ENCODE measurements around the gene LEFTY2.
"Not testable (repeated sequence)": the region's sequence is repeated elsewhere in the genome, so short reads cannot be mapped to it uniquely, and the experiment has no call there.

LEFTY2 gene

DNA sequence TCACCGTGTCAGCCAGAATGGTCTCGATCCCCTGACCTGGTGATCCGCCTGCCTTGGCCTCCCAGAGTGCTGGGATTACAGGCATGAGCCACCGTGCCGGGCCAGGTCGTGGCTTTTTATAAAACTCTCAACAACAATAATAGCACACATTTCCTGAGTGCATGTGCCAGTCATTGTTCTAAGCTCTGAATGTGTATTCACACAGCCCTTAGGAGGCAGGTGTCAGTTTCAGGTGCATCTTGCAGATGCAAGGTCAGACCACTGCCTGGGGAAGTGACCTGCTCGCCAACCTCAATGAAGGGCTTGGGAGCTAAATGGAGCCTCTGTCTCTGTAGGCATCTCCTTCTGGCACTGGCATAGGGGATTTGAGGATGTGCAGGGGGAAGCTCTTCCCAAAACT is 1.6 kb upstream of the LEFTY2 start:
- DNase-seq, result no peak
- no peak overlapping the region for H3K4me3 Mint-ChIP-seq

DNA sequence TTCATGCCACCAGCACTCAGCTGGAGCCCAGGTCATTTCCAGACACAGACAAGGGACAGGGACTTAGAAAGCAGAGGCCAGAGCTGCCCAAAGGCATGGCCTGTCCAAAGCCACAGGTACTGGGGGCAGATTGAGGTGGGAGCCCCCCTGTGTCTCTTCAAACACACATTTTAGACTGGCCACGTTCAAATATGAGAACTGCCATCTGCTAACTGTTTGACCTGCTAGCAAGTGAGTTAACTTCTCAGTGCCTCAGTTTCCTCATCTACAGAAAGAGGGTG is 862 bp upstream of the LEFTY2 start:
- DNase-seq, result no peak
- Mint-ChIP-seq H3K9me3 (no peaks in the 10 kb centered on the region), H3K4me1 (peaks cover 7% of the 10 kb centered on the region), H3K4me3 (no peak overlapping the region), H3K36me3 (ENCODE audit: low read depth) (no peaks in the 10 kb centered on the region), H3K27me3 (no peaks in the 10 kb centered on the region), H3K27ac (no peak overlapping the region)
- no peak for ATAC-seq

More for the DNA sequence above, 1.6 kb upstream of the LEFTY2 start:
- no peaks in the 10 kb centered on the region for H3K9me3 Mint-ChIP-seq
- no peak overlapping the region for H3K27ac Mint-ChIP-seq
- peaks cover 7% of the 10 kb centered on the region for H3K4me1 Mint-ChIP-seq
- H3K27me3 Mint-ChIP-seq, result peaks cover 2% of the 10 kb centered on the region
- no peak for ATAC-seq
- H3K36me3 Mint-ChIP-seq (ENCODE audit: low read depth), result no peaks in the 10 kb centered on the region

DNA sequence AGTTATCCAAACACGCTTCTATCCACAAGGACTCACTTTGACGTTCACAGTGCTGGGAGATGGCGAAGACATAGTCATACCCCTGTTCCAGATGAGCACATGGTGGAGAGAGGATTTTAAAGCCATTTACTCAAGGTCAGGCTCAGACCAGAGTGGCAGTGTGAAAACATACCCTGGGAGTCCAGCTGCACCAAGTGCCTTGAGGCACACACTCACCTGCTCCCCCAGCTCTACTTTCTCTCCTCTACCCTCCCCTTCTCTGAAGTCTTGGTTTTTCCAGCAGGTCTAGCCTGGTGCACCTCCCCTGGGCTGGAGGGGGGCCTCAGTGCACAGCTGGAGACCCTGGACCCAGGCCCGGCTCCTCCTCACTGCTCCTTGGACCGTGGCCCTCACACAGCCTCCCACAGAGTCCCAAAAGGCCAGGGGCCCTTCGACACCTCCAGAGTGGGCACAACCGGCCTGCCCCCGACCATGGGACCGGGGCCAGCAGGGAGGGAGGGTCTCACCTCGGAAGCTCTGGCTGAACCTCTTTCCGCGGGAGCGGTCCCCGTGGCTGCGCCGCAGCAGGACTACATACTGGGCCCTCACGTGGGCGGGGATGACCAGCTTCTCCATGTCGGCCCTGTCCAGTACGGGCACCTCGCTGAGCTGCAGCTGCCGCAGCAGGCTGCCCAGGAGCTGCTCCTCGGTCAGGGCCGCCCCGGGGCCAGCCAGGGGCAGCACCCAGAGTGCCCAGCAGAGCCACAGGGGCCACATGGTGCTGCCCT is 452 bp downstream of the LEFTY2 start:
- no peak for DNase-seq
- Mint-ChIP-seq H3K27ac (no peak overlapping the region), H3K4me3 (no peak overlapping the region), H3K9me3 (no peaks in the 10 kb centered on the region), H3K4me1 (peaks cover 7% of the 10 kb centered on the region), H3K27me3 (no peaks in the 10 kb centered on the region), H3K36me3 (ENCODE audit: low read depth) (no peaks in the 10 kb centered on the region)
- ATAC-seq, result no peak

DNA sequence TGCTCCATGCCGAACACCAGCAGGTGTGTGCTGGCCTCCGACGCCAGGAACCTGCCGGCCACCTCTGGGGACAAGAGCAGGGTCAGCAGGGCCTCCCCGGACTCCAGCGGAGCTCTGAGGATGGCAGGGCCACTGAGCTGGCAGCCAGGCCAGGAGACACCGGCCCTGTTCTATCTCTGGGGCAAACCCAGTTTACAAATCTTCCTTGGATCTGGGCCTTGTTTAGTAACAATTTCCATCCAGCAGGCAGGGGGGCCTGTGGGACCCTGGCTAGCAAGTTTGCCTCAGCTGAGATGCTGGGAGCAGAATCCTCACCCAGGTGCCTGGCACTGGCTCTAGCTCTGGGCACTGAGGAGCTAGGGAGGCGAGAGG is 1.1 kb downstream of the LEFTY2 start:
- DNase-seq; H3K4me3 Mint-ChIP-seq; H3K4me1 Mint-ChIP-seq; ATAC-seq; H3K27ac Mint-ChIP-seq; H3K36me3 Mint-ChIP-seq (ENCODE audit: low read depth); H3K9me3 Mint-ChIP-seq; H3K27me3 Mint-ChIP-seq: not testable (repeated sequence)

DNA sequence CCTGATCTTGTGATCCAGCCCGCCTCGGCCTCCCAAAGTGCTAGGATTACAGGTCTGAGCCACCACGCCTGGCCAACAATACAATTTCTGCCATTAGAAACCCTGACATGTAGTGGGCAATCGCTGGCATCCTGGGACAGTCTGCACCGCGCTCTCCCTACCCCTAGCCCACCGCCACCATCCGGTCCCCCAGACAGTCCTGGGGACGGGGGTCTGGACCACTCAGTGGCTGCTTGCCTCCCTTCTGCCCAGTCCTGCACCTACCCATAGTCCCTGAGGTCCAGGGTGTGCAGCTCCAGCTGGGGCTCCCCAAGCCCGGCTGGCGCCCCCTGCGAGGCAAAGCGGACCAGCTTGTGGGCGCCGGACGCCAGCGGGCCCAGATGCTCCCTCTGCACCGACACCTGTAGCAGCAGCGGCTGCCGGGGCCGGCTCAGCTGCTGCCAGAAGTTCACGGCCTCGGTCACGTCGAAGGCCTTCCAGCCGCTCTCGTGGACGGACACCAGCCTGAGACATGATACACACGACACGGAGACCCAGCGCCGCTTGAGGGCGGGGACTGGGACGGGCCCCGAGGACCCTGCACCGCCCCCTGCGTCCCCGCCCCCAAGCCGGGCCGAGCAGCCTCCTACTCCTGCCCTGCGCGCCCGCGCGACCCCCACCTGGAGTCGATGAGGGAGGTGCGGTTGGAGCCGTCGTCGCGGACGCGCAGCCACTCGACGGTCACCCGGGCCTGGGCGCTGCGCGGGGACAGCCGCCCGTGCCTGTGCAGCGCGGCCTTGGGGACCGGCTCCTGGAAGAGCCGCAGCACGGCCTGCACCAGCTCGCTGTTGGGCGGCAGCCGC is 1.7 kb downstream of the LEFTY2 start:
- DNase-seq; H3K4me1 Mint-ChIP-seq; H3K27me3 Mint-ChIP-seq; H3K27ac Mint-ChIP-seq; H3K4me3 Mint-ChIP-seq; H3K36me3 Mint-ChIP-seq (ENCODE audit: low read depth); H3K9me3 Mint-ChIP-seq: not testable (repeated sequence)
- ATAC-seq, result peak; percentile 53

DNA sequence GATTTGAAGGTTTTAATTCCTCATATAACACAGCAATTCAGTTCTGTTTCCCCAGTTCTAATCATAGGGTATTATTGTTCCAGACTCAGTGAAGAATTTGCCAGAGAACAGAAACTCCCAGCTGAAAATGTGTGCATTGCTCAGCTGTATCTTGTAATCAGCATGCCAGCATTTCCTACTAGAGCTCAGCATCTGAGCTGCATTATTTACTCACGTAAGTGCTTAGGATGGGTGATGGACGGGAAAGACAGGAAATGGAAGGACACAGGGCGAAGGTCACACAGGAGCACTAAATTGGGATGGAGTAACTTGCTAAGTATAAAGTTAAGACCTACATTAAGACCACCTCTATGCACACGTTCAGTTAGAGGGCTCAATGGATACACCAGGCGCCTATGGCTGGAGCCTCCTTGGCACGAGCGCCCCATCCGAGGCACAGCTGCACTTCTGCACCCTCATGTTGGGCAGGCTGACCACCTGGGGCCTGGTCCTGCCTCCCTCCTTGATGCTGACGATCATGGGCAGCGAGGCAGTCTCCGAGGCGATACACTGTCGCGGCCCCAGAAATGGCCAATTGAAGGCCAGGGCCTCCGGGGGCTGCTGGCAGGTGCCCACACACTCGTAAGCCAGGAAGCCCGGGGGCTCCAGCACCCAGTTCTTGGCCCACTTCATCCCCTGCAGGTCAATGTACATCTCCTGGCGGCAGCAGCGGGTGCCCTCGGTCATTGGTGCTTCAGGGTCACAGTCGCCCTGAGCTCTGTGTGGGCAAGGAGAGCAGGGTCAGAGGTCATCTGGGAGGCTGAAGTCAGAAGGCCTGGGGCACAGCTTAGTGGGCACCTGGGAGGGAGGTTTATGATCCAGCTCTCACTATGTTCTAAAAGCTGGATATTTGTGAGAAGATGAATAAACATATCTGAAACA is 3.7 kb downstream of the LEFTY2 start:
- Mint-ChIP-seq H3K9me3 (no peaks in the 10 kb centered on the region), H3K4me1 (no peaks in the 10 kb centered on the region), H3K27me3 (no peaks in the 10 kb centered on the region), H3K36me3 (ENCODE audit: low read depth) (no peaks in the 10 kb centered on the region), H3K4me3 (no peak overlapping the region), H3K27ac (no peak overlapping the region)
- DNase-seq (no peak), ATAC-seq (no peak)

DNA sequence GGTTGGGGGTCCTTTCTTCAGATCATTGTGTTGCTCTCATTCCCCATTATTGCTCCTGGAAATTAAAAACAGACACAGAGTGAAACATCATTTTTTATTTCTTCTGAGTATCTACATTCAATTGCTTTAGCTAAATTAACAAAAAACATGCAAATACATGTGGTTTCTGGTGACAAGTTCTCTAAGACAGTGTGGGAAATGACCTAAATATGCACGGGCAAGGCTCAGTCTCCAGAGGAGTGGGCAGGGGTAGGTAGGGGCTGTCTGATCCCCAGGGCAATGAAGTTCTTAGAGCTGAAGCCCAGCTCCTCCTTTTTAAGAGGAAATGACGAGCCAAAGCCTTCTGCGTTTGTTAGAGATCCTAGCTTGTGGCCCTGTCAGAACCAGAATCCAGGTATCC is 4.5 kb downstream of the LEFTY2 start:
- Mint-ChIP-seq H3K27ac (no peak overlapping the region), H3K4me1 (no peaks in the 10 kb centered on the region), H3K4me3 (no peak overlapping the region), H3K9me3 (no peaks in the 10 kb centered on the region), H3K36me3 (ENCODE audit: low read depth) (no peaks in the 10 kb centered on the region), H3K27me3 (no peaks in the 10 kb centered on the region)
- ATAC-seq, result no peak
- DNase-seq, result no peak

DNA sequence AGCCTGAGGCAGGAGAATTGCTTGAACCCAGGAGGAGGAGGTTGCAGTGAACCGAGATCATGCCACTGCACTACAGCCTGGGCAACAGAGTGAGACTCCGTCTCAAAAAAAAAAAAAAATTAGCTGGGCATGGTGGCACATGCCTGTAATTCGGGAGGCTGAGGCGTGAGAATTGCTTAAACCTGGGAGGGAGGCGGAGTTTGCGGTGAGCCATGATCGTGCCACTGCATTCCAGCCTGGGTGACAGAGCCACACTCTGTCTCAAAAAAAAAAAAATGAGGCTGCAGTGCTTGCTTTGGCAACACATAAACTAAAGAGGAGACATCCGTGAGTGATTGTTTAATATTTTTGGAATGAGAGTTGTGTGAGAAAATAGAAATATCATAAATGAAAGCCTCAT is 4.9 kb downstream of the LEFTY2 start:
- H3K36me3 Mint-ChIP-seq (ENCODE audit: low read depth); DNase-seq; H3K27ac Mint-ChIP-seq; H3K4me3 Mint-ChIP-seq; H3K4me1 Mint-ChIP-seq; H3K9me3 Mint-ChIP-seq; ATAC-seq; H3K27me3 Mint-ChIP-seq: not testable (repeated sequence)

DNA sequence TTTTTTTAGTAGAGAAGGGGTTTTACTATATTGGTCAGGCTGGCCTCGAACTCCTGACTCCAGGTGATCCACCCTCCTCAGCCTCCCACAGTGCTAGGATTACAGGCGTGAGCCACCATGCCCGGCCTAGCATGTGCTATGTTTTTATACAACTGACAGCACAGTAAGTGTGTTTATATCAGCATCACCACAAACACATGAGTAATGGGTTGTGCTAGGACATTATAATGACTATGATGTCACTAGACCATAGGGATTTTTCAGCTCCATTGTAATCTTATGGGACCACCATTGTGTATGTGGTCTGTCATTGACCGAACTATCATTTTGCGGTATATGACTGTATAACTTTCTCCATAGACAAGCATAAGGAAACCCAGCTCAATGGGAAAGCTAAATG is 6.3 kb downstream of the LEFTY2 start:
- Mint-ChIP-seq H3K4me1 (no peaks in the 10 kb centered on the region), H3K4me3 (no peak overlapping the region), H3K36me3 (ENCODE audit: low read depth) (no peaks in the 10 kb centered on the region), H3K9me3 (no peaks in the 10 kb centered on the region), H3K27ac (no peak overlapping the region), H3K27me3 (no peaks in the 10 kb centered on the region)
- DNase-seq, result no peak
- no peak for ATAC-seq

DNA sequence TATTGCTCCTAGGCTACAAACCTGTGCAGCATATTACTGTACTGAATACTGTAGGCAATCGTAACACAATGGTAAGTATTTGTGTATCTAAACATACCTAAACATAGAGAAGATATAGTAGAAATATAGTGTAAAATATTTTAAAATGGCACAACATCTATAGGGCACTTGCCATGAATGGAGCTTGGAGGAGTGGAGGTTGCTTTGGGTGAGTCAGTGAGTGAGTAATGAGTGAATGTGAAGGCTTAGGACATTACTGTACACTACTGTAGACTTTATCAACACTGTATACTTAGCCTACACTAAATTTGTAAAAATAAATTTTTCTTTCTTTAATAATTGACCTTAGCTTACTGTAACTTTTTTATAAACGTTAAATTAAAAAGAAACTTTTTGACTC is 7.9 kb downstream of the LEFTY2 start:
- Mint-ChIP-seq H3K36me3 (ENCODE audit: low read depth) (no peaks in the 10 kb centered on the region), H3K4me1 (peaks cover 13% of the 10 kb centered on the region), H3K27ac (no peak overlapping the region), H3K9me3 (no peaks in the 10 kb centered on the region), H3K27me3 (no peaks in the 10 kb centered on the region), H3K4me3 (no peak overlapping the region)
- no peak for ATAC-seq
- DNase-seq, result no peak

DNA sequence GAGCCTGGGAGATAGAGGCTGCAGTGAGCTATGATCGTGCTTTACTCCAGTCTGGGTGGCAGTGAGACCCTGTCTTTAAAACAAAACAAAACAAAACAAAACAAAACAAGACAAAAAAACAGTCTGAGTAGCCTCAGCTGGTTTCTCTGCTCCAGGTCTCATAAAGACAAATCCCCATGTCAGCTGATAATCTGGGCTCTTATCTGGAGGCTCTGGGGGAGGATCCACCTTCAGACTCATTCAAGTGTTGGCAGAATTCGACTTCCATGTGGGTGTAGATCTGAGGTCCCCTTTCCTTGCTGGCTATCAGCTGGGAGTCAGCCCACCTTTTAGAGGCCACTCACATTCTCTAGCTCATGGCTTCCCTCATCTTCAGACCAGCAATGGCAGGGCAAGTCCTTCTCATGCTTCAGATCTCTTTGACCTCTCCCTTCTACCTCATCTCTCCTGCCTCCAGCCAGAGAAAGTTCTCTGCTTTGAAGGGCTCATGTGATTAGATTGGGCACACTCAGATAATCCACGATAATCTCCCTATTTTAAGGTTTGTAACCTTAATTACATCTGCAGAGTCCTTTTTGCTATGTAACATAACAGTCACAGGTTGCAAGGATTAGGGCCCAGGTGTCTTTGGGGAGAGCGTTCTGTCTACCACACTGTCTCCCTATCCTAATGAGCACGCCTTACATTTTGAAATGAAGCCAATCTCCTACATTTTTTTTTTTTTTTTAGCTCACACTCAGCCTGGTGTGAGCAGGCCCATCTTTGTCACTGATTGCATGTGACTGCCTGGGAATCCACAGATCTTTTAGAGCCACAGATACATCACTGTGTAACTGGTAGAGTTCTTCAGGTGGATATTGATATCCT is 9.5 kb downstream of the LEFTY2 start:
- no peaks in the 10 kb centered on the region for H3K9me3 Mint-ChIP-seq
- ATAC-seq (no peak), DNase-seq (no peak)
- H3K4me1 Mint-ChIP-seq, result peaks cover 19% of the 10 kb centered on the region
- no peak overlapping the region for H3K4me3 Mint-ChIP-seq
- H3K27ac Mint-ChIP-seq, result no peak overlapping the region
- no peaks in the 10 kb centered on the region for H3K27me3 Mint-ChIP-seq
- no peaks in the 10 kb centered on the region for H3K36me3 Mint-ChIP-seq (ENCODE audit: low read depth)

DNA sequence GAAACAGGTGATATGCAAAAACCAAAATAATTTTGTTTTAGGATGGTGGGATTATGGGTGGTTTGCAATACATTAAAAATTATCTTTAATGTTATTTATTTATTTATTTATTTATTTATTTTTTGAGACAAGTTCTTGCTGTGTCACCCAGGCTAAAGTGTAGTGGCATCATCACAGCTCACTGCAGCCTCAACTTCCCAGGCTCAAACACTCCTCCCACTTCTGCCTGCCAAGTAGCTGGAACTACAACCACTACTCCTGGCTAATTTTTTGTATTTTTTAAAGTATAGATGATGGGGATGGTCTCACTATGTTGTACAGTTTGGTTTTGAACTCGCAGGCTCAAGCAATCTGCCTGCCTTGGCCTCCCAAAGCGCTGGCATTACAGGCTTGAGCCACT is 10.5 kb downstream of the LEFTY2 start:
- no peaks in the 10 kb centered on the region for H3K36me3 Mint-ChIP-seq (ENCODE audit: low read depth)
- H3K4me1 Mint-ChIP-seq, result peaks cover 21% of the 10 kb centered on the region
- ATAC-seq (no peak), DNase-seq (no peak)
- no peaks in the 10 kb centered on the region for H3K27me3 Mint-ChIP-seq
- no peak overlapping the region for H3K27ac Mint-ChIP-seq
- no peak overlapping the region for H3K4me3 Mint-ChIP-seq
- no peaks in the 10 kb centered on the region for H3K9me3 Mint-ChIP-seq

DNA sequence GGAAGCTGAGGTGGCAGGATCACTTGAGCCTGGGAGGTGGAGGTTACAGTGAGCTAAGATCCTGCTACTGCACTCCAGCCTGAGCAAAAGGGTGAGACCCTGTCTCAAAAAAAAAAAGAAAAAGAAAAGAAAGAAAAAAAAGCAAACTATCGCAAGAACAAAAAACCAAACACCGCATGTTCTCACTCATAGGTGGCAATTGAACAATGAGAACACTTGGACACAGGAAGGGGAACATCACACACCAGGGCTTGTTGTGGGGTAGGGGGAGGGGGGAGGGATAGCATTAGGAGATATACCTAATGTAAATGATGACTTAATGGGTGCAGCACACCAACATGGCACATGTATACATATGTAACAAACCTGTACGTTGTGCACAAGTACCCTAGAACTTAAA is 11.6 kb downstream of the LEFTY2 start:
- H3K27me3 Mint-ChIP-seq; H3K4me3 Mint-ChIP-seq; ATAC-seq; H3K9me3 Mint-ChIP-seq; H3K36me3 Mint-ChIP-seq (ENCODE audit: low read depth); DNase-seq: not testable (repeated sequence)
- H3K27ac Mint-ChIP-seq, result peak overlapping the region; percentile 88
- H3K4me1 Mint-ChIP-seq, result peaks cover 27% of the 10 kb centered on the region

Measured in activated naive CD8-positive, alpha-beta T cell treated with anti-CD3 and anti-CD28 coated beads, Interleukin-2, amount 50 U/mL, for 24 hours (primary cell).